Measurements from ENCODE around the gene CDC45.
"Not testable (repeated sequence)": the region's sequence is repeated elsewhere in the genome, so short reads cannot be mapped to it uniquely, and the experiment has no call there.

DNA sequence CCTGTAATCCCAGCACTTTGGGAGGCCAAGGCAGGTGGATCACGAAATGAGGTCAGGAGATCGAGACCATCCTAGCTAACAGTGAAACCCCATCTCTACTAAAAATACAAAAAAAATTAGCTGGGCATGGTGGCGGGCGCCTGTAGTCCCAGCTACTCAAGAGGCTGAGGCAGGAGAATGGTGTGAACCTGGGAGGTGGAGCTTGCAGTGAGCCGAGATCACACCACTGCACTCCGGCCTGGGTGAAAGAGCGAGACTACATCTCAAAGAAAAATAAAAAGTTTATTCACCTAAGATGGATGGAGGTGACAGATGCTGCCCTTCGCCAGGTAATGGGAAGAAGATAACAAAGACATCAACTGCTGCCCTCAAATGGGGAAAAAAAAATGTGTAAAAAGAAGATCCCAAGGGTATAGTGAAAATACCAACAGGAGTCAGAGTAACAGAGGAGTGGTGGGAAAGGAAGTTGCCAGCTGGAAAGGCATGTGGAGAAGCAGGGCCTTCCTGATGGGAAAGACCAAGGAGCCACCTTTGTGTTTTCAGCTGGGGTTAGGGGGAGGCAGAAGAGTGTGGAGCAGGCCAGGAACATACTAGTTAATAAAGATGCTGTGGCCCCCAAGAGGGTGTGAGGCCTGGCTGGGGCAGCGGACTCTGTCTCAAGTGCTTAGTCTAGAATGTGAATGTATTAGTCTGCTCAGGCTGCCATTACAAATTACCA lies 43.1 kb upstream of the CDC45 start:
- TF ChIP-seq, protein P1, sequence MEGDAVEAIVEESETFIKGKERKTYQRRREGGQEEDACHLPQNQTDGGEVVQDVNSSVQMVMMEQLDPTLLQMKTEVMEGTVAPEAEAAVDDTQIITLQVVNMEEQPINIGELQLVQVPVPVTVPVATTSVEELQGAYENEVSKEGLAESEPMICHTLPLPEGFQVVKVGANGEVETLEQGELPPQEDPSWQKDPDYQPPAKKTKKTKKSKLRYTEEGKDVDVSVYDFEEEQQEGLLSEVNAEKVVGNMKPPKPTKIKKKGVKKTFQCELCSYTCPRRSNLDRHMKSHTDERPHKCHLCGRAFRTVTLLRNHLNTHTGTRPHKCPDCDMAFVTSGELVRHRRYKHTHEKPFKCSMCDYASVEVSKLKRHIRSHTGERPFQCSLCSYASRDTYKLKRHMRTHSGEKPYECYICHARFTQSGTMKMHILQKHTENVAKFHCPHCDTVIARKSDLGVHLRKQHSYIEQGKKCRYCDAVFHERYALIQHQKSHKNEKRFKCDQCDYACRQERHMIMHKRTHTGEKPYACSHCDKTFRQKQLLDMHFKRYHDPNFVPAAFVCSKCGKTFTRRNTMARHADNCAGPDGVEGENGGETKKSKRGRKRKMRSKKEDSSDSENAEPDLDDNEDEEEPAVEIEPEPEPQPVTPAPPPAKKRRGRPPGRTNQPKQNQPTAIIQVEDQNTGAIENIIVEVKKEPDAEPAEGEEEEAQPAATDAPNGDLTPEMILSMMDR (IDR thresholded peaks at IDR 0.05) = not testable (repeated sequence)
- not testable (repeated sequence) for TF ChIP-seq ZFX (IDR thresholded peaks at IDR 0.05; ENCODE audit: borderline replicate concordance)

Data from 22Rv1 (cell line).